ENCODE results near the gene PMEPA1.

DNA sequence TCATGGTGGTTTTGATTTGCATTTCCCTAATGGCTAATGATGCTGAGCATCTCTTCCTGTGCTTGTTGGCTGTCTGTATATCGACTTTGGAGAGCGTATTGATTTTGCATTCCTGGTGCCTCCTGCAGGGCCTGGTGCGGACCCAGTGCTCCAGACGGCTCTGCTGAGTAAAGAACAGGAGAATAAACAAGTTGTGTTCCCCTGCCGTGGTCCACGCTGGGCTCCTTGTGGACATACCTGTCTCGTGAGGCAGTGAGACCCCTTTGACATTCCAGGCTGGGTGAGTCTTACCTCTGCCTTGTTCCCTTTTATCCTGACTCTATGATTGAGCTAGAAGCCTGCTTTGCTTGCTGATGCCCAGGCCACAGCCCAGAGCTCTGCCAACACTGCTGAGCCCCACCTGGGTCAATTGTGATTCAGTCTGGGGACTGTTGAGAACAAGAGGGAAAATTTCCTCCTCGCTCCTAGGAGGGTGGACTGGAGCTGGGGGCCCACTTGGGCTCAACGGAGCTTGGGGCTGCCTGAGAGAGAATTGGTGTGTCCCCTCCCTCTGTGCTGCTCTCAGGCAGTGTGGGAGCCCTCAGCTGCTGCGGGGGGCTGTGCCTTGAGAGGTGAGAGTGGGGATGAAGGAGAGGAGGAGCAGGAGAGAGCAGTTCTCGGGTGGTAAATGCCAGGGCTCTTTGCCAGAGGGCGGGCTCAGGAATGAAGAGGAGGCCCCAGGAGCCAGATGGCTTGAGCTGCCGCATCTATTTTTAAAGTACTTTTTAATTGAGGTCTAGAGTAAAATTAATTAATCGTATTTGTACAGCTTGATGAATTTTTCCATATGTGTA is 43.7 kb upstream of the PMEPA1 start:
- TF ChIP-seq POLR2AphosphoS5 (IDR thresholded peaks at IDR 0.05; ENCODE audit: low read depth, low read length) (no peak), SIN3A (IDR thresholded peaks at IDR 0.05; ENCODE audit: borderline replicate concordance, insufficient read depth, low read length) (no peak), TAF1 (IDR thresholded peaks at IDR 0.05; ENCODE audit: borderline replicate concordance, insufficient read depth, low read length) (no peak), FOXP2 (optimal IDR thresholded peaks at IDR 0.05; ENCODE audit: borderline replicate concordance, extremely low read depth, extremely low read length, insufficient read depth) (no peak)
- TF ChIP-seq, protein P1, sequence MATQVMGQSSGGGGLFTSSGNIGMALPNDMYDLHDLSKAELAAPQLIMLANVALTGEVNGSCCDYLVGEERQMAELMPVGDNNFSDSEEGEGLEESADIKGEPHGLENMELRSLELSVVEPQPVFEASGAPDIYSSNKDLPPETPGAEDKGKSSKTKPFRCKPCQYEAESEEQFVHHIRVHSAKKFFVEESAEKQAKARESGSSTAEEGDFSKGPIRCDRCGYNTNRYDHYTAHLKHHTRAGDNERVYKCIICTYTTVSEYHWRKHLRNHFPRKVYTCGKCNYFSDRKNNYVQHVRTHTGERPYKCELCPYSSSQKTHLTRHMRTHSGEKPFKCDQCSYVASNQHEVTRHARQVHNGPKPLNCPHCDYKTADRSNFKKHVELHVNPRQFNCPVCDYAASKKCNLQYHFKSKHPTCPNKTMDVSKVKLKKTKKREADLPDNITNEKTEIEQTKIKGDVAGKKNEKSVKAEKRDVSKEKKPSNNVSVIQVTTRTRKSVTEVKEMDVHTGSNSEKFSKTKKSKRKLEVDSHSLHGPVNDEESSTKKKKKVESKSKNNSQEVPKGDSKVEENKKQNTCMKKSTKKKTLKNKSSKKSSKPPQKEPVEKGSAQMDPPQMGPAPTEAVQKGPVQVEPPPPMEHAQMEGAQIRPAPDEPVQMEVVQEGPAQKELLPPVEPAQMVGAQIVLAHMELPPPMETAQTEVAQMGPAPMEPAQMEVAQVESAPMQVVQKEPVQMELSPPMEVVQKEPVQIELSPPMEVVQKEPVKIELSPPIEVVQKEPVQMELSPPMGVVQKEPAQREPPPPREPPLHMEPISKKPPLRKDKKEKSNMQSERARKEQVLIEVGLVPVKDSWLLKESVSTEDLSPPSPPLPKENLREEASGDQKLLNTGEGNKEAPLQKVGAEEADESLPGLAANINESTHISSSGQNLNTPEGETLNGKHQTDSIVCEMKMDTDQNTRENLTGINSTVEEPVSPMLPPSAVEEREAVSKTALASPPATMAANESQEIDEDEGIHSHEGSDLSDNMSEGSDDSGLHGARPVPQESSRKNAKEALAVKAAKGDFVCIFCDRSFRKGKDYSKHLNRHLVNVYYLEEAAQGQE (IDR thresholded peaks at IDR 0.05; ENCODE audit: insufficient read depth in 1 of 2, low read depth in 2 of 2, low read length in 2 of 2): no peak

Data from PFSK-1 (cell line).